ENCODE results near the gene UBAC2. TPM values are rescaled to one million over a fixed set of nuclear protein-coding genes. Genes with fewer than 3 reads are reported as not detected.

UBAC2 gene
- total RNA-seq, 1 donor from 2014 or later, result 52.6 TPM

GRCh38 chr13:99339230-99339721 lies 138.6 kb downstream of the UBAC2 start:
- no peak for DNase-seq
- H3K27me3 Mint-ChIP-seq, result no peaks in the 10 kb centered on the region
- peaks cover 64% of the 10 kb centered on the region for H3K36me3 Mint-ChIP-seq (ENCODE audit: low read depth)
- H3K4me1 Mint-ChIP-seq, result peaks cover 34% of the 10 kb centered on the region
- no peaks in the 10 kb centered on the region for H3K9me3 Mint-ChIP-seq
- intact Hi-C loops (cut with micrococcal nuclease), result no loop called here
- no peak overlapping the region for H3K27ac Mint-ChIP-seq
- H3K4me3 Mint-ChIP-seq, result no peak overlapping the region

GRCh38 chr13:99339736-99340397 lies 139.2 kb downstream of the UBAC2 start:
- intact Hi-C loops (cut with micrococcal nuclease), result no loop called here
- no peaks in the 10 kb centered on the region for H3K27me3 Mint-ChIP-seq
- peaks cover 34% of the 10 kb centered on the region for H3K4me1 Mint-ChIP-seq
- DNase-seq, result no peak
- peaks cover 65% of the 10 kb centered on the region for H3K36me3 Mint-ChIP-seq (ENCODE audit: low read depth)
- H3K4me3 Mint-ChIP-seq, result no peak overlapping the region
- peak overlapping the region; percentile 13 for H3K27ac Mint-ChIP-seq
- H3K9me3 Mint-ChIP-seq, result no peaks in the 10 kb centered on the region

GRCh38 chr13:99340638-99341037 lies 140.0 kb downstream of the UBAC2 start:
- intact Hi-C loops (cut with micrococcal nuclease), result no loop called here
- H3K36me3 Mint-ChIP-seq (ENCODE audit: low read depth), result peaks cover 62% of the 10 kb centered on the region
- H3K4me3 Mint-ChIP-seq, result no peak overlapping the region
- H3K9me3 Mint-ChIP-seq, result no peaks in the 10 kb centered on the region
- DNase-seq, result no peak
- peaks cover 33% of the 10 kb centered on the region for H3K4me1 Mint-ChIP-seq
- no peaks in the 10 kb centered on the region for H3K27me3 Mint-ChIP-seq
- no peak overlapping the region for H3K27ac Mint-ChIP-seq

GRCh38 chr13:99341969-99342722 lies 141.5 kb downstream of the UBAC2 start:
- Mint-ChIP-seq H3K36me3 (ENCODE audit: low read depth) (peaks cover 66% of the 10 kb centered on the region), H3K4me3 (no peak overlapping the region), H3K27me3 (no peaks in the 10 kb centered on the region), H3K4me1 (peaks cover 28% of the 10 kb centered on the region), H3K27ac (no peak overlapping the region), H3K9me3 (no peaks in the 10 kb centered on the region)
- intact Hi-C loops (cut with micrococcal nuclease), result no loop called here
- peak; percentile 54 for DNase-seq

GRCh38 chr13:99342723-99343315 lies 142.2 kb downstream of the UBAC2 start:
- H3K9me3 Mint-ChIP-seq, result no peaks in the 10 kb centered on the region
- H3K4me3 Mint-ChIP-seq, result no peak overlapping the region
- peak; percentile 52 for DNase-seq
- intact Hi-C loops (cut with micrococcal nuclease), result no loop called here
- H3K4me1 Mint-ChIP-seq, result peaks cover 30% of the 10 kb centered on the region
- H3K27me3 Mint-ChIP-seq, result no peaks in the 10 kb centered on the region
- no peak overlapping the region for H3K27ac Mint-ChIP-seq
- peaks cover 67% of the 10 kb centered on the region for H3K36me3 Mint-ChIP-seq (ENCODE audit: low read depth)

GRCh38 chr13:99344610-99345208 lies 144.1 kb downstream of the UBAC2 start:
- intact Hi-C loops (cut with micrococcal nuclease), result no loop called here
- Mint-ChIP-seq H3K36me3 (ENCODE audit: low read depth) (peaks cover 74% of the 10 kb centered on the region), H3K4me3 (no peak overlapping the region), H3K4me1 (peaks cover 23% of the 10 kb centered on the region), H3K9me3 (no peaks in the 10 kb centered on the region), H3K27ac (no peak overlapping the region), H3K27me3 (no peaks in the 10 kb centered on the region)
- peak; percentile 44 for DNase-seq

- Mint-ChIP-seq H3K36me3 (ENCODE audit: low read depth) (peaks cover 72% of the 10 kb centered on the region), H3K4me1 (peaks cover 19% of the 10 kb centered on the region), H3K4me3 (no peak overlapping the region), H3K27me3 (no peaks in the 10 kb centered on the region), H3K27ac (no peak overlapping the region), H3K9me3 (no peaks in the 10 kb centered on the region)
- intact Hi-C loops (cut with micrococcal nuclease), result no loop called here
- DNase-seq, result peak; percentile 49
Measured at GRCh38 chr13:99345345-99345744, 144.7 kb downstream of the UBAC2 start.

- no peak overlapping the region for H3K4me3 Mint-ChIP-seq
- intact Hi-C loops (cut with micrococcal nuclease), result no loop called here
- no peaks in the 10 kb centered on the region for H3K9me3 Mint-ChIP-seq
Measured at GRCh38 chr13:99346335-99347042, 145.8 kb downstream of the UBAC2 start.

GRCh38 chr13:99347335-99347878 lies 146.8 kb downstream of the UBAC2 start:
- intact Hi-C loops (cut with micrococcal nuclease), result no loop called here

More at GRCh38 chr13:99346335-99347042, 145.8 kb downstream of the UBAC2 start:
- H3K27me3 Mint-ChIP-seq, result no peaks in the 10 kb centered on the region
- DNase-seq, result peak; percentile 47
- H3K27ac Mint-ChIP-seq, result no peak overlapping the region
- peaks cover 19% of the 10 kb centered on the region for H3K4me1 Mint-ChIP-seq
- peaks cover 65% of the 10 kb centered on the region for H3K36me3 Mint-ChIP-seq (ENCODE audit: low read depth)

GRCh38 chr13:99347911-99348451 lies 147.3 kb downstream of the UBAC2 start:
- Mint-ChIP-seq H3K9me3 (no peaks in the 10 kb centered on the region), H3K4me3 (no peak overlapping the region), H3K27me3 (no peaks in the 10 kb centered on the region), H3K4me1 (peaks cover 33% of the 10 kb centered on the region), H3K27ac (no peak overlapping the region), H3K36me3 (ENCODE audit: low read depth) (peaks cover 65% of the 10 kb centered on the region)
- intact Hi-C loops (cut with micrococcal nuclease), result no loop called here
- DNase-seq, result peak; percentile 53

More at GRCh38 chr13:99347335-99347878, 146.8 kb downstream of the UBAC2 start:
- DNase-seq, result peak; percentile 45
- Mint-ChIP-seq H3K4me3 (no peak overlapping the region), H3K4me1 (peaks cover 27% of the 10 kb centered on the region), H3K27ac (no peak overlapping the region), H3K36me3 (ENCODE audit: low read depth) (peaks cover 63% of the 10 kb centered on the region), H3K9me3 (no peaks in the 10 kb centered on the region), H3K27me3 (no peaks in the 10 kb centered on the region)

GRCh38 chr13:99350191-99350590 lies 149.5 kb downstream of the UBAC2 start:
- intact Hi-C loops (cut with micrococcal nuclease), result no loop called here

GRCh38 chr13:99351772-99352171 lies 151.1 kb downstream of the UBAC2 start:
- H3K27ac Mint-ChIP-seq, result peak overlapping the region; percentile 52
- no peaks in the 10 kb centered on the region for H3K27me3 Mint-ChIP-seq
- peak overlapping the region; percentile 13 for H3K4me3 Mint-ChIP-seq
- H3K9me3 Mint-ChIP-seq, result no peaks in the 10 kb centered on the region
- H3K36me3 Mint-ChIP-seq (ENCODE audit: low read depth), result peaks cover 68% of the 10 kb centered on the region
- intact Hi-C loops (cut with micrococcal nuclease), result loop anchor here (1.0 kb wide), 1 partner anchor 20 kb away; no protein-coding TSS in a partner anchor
- peaks cover 65% of the 10 kb centered on the region for H3K4me1 Mint-ChIP-seq
- peak; percentile 78 for DNase-seq

More at GRCh38 chr13:99350191-99350590, 149.5 kb downstream of the UBAC2 start:
- Mint-ChIP-seq H3K27ac (no peak overlapping the region), H3K27me3 (no peaks in the 10 kb centered on the region), H3K9me3 (no peaks in the 10 kb centered on the region), H3K36me3 (ENCODE audit: low read depth) (peaks cover 66% of the 10 kb centered on the region), H3K4me3 (no peak overlapping the region), H3K4me1 (peaks cover 54% of the 10 kb centered on the region)
- DNase-seq, result peak; percentile 54
